Measurements from ENCODE around the gene CEP128.

- TF ChIP-seq CTCF (IDR thresholded peaks at IDR 0.05) (no peak), POLR2AphosphoS5 (IDR thresholded peaks at IDR 0.05) (no peak), POLR2A (IDR thresholded peaks at IDR 0.05; ENCODE audit: low read depth) (no peak), EP300 (IDR thresholded peaks at IDR 0.05) (no peak)
Observed at GRCh38 chr14:80787876-80788275, 153.7 kb downstream of the CEP128 start.
